Measurements from ENCODE around the gene FHL3.

- no peak for TF ChIP-seq CTCF (IDR thresholded peaks at IDR 0.05; ENCODE audit: control extremely low read depth in 1 of 3, insufficient read depth in 1 of 3, low read depth in 1 of 3, low read length in 3 of 3)
- no peak for TF ChIP-seq JUN (IDR thresholded peaks at IDR 0.05; ENCODE audit: low read depth, low read length)
- no peak for TF ChIP-seq EZH2 (IDR thresholded peaks at IDR 0.05; ENCODE audit: low read depth, low read length, severe bottlenecking)
- no peak for TF ChIP-seq ZNF274 (IDR thresholded peaks at IDR 0.05; ENCODE audit: borderline replicate concordance, extremely low read depth, low read length)
Measured at GRCh38 chr1:37951783-37952624, 53.3 kb downstream of the FHL3 start.
